HL-60 (cell line): ENCODE results near the gene PPP1R12B.

ENCODE experiments used
- DNase-seq, 2 experiments: peaks; one replicate each; pipeline ENCODE4 v3.0.0-alpha.2; 2010 to 2020; ENCODE audit warnings: low read depth in 1 of 2, low spot score in 1 of 2
- H3K27ac ChIP-seq: fragments of 250-450 bp; sonication (Bioruptor Pico); replicated peaks from 2 replicates; pipeline ENCODE4 v1.5.1; 2020; ENCODE audit warnings: mild to moderate bottlenecking, moderate library complexity
- H3K27me3 ChIP-seq: fragments of 250-450 bp; sonication (Bioruptor Pico); 2 replicates; pipeline ENCODE4 v1.5.1; 2021; ENCODE audit warnings: mild to moderate bottlenecking, moderate library complexity; ENCODE audit not compliant: insufficient read depth, poor library complexity, severe bottlenecking
- H3K4me3 ChIP-seq: replicated peaks from 2 replicates; pipeline ENCODE4 v1.5.1; 2011; ENCODE audit warnings: mild to moderate bottlenecking, control low read depth, low read length; ENCODE audit not compliant: insufficient read depth
- CTCF ChIP-seq: IDR thresholded peaks from one replicate; pipeline ENCODE4 v1.5.1; 2011; ENCODE audit warnings: low read length, control low read depth, inconsistent platforms; ENCODE audit not compliant: insufficient read depth
- GABPA ChIP-seq: IDR thresholded peaks from 2 replicates; pipeline ENCODE4 v1.6.1; 2012; ENCODE audit warnings: low read depth
- POLR2AphosphoS5 ChIP-seq: IDR thresholded peaks from 2 replicates; pipeline ENCODE4 v1.6.1; 2012; ENCODE audit warnings: low read depth
- REST ChIP-seq: IDR thresholded peaks from 2 replicates; pipeline ENCODE4 v1.6.1; 2012; ENCODE audit warnings: low read depth; ENCODE audit not compliant: insufficient replicate concordance
- SPI1 ChIP-seq: IDR thresholded peaks from 2 replicates; pipeline ENCODE4 v1.6.1; 2012; ENCODE audit warnings: low read depth, mild to moderate bottlenecking, borderline replicate concordance
- long read RNA-seq: library from polyadenylated mRNA; unstranded; transcript quantifications from one replicate; pipeline ENCODE4 v2.0.0, GENCODE V29; 2020

The PPP1R12B gene
- long read RNA-seq, transcript PPP1R12B-212 (10 exons, 1,808 nt), result major isoform, 12 of 54 reads
- long read RNA-seq, partial matches to known transcripts, result 11 of 54 reads
- long read RNA-seq, other reads (novel, unspliced or antisense), result 31 of 54 reads

GRCh38 chr1:202348509-202349205 is at the start of gene PPP1R12B:
Gene PPP1R12B, plus strand, starts transcription at chr1:202348699. Its CDS starts 153 bp downstream, at chr1:202348852.
- DNase-seq, result peak; percentile 96 to 99
- Histone ChIP-seq H3K4me3 (peak within 1 kb of the TSS; percentile 95), H3K27ac (peak within 1 kb of the TSS; percentile 83), H3K27me3 (no peaks in the 10 kb centered on the region)
- TF ChIP-seq POLR2AphosphoS5, result peak; percentile 70
- peak; percentile 3; the same call in 1 of the 2 replicates for TF ChIP-seq GABPA
- no peak for TF ChIP-seq SPI1
- TF ChIP-seq CTCF, result no peak
- peak; percentile 43 for TF ChIP-seq REST

- no peak overlapping the region for H3K4me3 ChIP-seq
- H3K27ac ChIP-seq, result no peak overlapping the region
- no peak for TF ChIP-seq REST
- TF ChIP-seq GABPA, result no peak
- TF ChIP-seq CTCF, result no peak
- no peak for TF ChIP-seq POLR2AphosphoS5
- no peak for TF ChIP-seq SPI1
- peaks cover under 1% of the 10 kb centered on the region for H3K27me3 ChIP-seq
- no peak for DNase-seq
Measured at GRCh38 chr1:202302166-202302565, 46.3 kb upstream of the PPP1R12B start.

- no peak overlapping the region for H3K27ac ChIP-seq
- no peak for DNase-seq
- TF ChIP-seq SPI1 (no peak), CTCF (no peak), POLR2AphosphoS5 (no peak), REST (no peak), GABPA (no peak)
- no peak overlapping the region for H3K4me3 ChIP-seq
- H3K27me3 ChIP-seq, result no peaks in the 10 kb centered on the region
Measured at GRCh38 chr1:202304375-202304774, 44.1 kb upstream of the PPP1R12B start.
